ENCODE results near the gene RELL2.

GRCh38 chr5:141633871-141634561, 2.8 kb upstream of the RELL2 start:
- TF ChIP-seq CTCF (IDR thresholded peaks at IDR 0.05) = no peak
- TF ChIP-seq POLR2A (IDR thresholded peaks at IDR 0.05) = no peak
